ENCODE results near the gene CDK5.
"Not testable (repeated sequence)": the region's sequence is repeated elsewhere in the genome, so short reads cannot be mapped to it uniquely, and the experiment has no call there.

Gene CDK5

DNA sequence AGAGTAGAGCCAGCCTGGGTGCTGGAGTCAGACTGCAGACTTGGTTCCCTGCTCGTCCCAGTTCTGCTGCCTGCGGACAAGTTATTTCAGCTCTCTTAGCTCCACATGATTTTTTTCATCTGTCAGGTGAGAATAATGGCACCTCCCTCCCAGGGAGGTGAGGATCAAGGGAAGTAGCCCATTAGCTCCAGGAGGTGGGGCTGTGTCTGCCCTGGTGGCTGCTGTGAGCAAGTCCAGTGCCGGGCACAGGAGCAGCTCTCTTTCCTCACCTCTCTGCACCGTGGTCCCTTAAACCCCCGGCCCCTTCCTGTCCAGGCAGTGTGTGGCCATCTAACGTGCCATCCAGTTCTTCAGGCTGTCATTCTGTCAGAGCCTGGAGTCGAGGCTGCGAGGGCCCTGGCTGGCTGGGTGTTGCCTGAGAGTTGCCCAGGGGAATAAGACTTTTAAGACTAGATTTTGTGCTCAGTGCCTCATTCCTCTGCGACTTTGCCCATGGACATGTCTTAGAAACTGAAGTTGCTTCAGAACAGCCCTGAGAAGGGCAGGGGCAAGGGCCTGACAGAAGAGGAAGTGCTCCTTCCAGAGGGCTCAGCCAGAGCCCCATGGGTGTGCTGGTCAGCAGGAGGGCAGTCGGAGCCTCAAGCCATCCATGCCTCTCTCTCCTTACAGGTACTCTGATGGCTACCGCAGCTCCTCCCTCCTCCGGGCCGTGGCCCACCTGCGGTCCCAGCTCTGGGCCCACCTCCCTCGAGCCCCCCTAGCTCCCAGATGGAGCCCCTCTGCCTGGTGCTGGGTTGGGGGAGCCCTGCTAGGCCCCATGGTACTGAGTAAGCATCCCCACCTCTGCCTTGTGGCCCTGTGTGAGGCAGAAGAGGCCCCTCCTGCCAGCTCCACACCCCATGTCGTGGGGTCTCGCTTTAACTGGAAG, 24.5 kb downstream of the CDK5 start:
- no peak for DNase-seq

DNA sequence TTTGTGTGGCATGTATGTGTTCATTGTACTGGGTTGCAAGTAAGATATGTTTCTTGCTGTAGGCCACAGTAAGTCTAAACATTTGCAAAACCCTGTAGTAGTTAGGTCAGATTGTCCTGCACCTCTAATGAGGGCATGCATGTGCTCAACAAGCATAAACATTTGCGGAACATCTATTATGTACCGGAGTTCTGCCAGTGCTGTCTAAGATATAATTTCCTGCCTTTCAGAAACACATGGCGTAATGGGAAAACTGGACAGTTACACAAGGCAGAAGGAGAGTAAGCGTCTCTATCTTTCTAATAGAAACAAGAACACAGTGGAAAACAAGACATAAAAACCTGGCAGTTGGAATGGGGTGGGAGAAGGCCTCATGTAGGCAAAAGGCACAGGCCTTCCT, 26.7 kb downstream of the CDK5 start:
- DNase-seq, result no peak

DNA sequence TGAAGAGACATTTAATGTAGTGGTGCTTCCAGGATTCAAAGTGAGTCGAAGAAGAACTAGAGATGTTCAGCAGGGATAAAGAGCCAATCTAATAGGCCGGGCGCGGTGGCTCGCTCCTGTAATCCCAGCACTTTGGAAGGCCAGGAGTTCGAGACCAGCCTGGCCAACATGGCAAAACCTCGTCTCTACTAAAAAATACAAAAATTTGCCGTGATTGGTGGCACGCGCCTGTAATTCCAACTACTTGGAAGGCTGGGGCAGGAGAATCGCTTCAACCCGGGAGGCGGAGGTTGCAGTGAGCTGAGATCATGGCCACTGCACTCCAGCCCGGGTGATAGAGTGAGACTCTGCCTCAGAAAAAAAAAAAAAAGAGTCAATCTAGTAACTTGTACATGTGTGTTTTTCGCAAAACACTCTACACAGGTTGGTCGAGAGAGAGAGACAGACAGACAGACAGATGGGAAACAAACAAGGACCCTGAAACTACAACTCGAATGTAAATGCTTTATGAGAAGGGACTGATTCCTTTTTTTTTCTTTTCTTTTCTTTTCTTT, 28.7 kb downstream of the CDK5 start:
- no peak for DNase-seq

DNA sequence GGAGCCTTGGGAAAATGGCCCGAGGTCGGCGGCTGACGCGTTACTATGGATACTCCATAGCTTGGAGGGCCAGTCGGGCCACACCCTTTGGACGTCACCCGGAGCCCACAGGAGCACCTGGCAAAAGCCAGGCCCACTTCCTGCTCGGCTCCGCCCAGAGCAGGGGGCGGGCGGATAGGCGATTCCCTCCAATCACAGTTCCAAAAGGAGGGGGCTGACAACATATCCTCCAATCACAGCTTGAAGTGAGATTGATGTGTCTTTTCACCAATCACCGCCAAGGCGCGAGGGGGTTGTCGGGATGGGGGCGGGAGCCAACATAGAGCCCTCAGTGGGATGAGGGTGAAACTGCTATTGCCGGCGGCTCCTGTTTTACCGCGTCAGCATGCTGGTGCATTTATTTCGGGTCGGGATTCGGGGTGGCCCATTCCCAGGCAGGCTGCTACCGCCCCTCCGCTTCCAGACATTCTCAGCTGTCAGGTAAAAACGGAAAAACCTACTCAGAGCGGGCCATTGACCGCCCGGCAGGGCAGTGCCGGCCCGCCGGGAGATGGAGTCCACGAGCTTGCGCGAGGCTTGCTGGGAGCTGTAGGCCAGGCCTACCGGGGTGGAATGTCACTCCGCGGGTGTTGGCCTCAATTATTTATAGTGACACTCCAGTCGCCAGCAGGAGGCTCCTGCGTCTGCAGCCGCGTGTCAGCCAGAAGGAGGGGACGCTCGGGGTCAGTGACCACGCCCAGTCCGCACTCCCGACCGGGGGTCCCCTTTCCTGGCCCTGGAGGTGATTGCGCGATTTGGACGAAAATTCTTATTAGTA, 29.4 kb downstream of the CDK5 start, which contains the start of gene ABCB8:
Gene ABCB8, plus strand, starts transcription at position 320 of the 817 bp plus-strand sequence. Its CDS starts 66 bp downstream, at position 386.
- peak; percentile 100 for DNase-seq

DNA sequence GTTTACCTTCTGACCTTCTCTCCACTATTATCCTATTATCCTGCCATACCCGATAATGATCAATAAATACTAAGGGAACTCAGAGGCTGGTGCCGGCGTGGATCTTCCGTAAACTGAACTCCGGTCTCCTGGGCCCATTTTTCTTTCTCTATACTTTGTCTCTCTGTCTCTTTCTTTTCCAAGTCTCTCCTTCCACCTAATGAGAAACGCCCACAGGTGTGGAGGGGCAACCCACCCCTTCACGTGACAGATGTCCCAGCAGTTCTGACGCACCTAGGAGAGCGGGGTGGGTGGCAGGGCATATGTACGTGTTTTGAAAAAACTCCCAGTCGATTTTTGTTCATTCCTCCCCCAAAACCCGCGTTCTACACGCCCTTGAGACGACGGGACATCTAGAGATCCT, 30.0 kb downstream of the CDK5 start:
- not testable (repeated sequence) for DNase-seq

DNA sequence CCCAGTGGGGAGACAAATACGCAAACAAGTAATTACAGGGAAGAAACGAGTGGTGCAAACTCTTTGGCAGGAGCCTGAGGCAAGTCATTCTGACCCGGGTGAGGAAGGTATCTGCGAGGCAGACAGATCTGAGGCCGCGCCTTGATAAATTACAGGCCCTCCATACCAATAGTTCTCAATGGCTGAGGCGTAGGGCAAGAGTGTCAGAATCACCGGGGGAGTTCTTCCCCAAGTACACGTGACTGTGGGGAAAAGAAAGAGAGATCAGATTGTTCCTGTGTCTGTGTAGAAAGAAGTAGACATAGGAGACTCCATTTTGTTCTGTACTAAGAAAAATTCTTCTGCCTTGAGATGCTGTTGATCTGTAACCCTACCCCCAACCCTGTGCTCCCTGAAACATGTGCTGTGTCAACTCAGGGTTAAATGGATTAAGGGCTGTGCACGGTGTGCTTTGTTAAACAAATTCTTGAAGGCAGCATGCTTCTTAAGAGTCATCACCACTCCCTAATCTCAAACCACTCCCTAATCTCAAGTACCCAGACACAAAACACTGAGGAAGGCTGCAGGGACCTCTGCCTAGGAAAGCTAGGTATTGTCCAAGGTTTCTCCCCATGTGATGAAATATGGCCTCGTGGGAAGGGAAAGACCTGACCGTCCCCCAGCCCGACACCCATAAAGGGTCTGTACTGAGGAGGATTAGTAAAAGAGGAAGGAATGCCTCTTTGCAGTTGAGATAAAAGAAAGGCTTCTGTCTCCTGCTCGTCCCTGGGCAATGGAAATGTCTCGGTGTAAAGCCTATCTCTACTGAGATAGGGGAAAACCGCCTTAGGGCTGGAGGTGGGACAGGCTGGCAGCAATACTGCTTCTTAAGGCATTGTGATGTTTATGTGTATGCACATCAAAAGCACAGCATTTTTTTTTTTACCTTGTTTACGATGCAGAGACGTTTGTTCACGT, 30.6 kb downstream of the CDK5 start:
- DNase-seq, result peak in 1 of 3 experiments; percentile 15

DNA sequence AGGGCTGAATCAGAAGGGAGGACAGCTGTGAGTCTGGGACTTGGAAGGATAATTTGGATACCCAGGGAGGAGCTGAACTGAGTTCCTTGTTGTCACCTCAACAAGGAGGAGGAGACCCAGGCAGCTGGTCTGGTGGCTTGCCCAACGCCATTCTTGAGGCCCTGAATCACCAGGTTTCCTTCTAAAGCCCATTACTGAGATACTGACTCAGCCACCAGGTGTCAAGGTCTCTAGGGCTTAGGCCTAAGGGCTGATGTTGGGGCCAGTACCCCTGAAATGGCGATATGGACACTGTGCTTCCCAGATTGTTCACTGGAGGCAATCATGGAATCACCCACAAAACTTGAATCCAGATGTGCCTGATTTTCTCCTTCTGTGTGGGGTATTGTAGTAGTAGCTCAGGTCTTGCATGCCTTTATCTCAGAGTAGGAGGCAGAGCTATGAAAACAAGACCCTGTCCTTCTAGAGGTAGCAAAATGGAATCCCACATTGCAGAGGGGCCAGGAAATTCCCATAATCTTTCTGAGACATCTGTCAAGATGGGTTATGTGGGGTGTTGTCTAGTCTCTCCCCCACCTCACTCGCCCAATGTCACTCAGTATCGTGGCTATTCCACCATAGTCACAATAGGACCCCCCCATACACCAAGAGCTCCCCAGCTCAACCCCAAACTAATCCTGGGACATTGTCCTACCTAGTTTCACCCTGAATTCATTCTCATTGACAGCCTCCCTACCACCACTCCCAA, 31.6 kb downstream of the CDK5 start:
- no peak for DNase-seq

DNA sequence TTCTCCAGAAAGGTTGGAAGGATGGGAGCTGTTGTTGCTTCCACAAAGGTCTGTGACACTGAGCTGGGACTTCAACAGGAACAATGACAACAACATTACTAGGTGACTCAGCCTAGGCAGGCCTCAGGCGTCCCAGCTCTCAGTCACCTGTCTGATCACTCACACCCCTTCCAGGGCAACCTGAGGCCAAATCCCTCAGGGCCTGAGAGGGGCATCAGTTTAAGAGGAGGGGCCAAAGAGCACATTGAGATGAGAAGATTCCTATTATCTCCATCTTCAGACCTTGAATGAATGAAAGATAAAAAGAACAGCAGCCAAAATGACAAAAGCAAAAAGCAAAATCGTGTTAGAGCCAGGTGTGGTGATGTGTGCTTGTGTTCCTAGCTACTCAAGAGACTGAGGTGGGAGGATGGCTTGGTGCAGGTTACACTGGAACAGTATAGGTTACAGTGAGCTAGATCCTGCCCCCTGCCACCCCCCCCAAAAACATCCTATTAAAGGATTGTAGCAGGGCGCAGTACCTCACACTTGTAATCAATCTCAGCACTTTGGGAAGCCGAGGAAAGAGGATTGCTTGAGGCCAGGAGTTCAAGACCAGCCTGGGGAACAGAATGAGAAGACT, 33.2 kb downstream of the CDK5 start, which contains the start of gene ATG9B:
Gene ATG9B, minus strand, starts transcription at position 60 of the 622 bp plus-strand sequence. CDS start 71 bp downstream, outside the sequence.
- DNase-seq, result no peak

DNA sequence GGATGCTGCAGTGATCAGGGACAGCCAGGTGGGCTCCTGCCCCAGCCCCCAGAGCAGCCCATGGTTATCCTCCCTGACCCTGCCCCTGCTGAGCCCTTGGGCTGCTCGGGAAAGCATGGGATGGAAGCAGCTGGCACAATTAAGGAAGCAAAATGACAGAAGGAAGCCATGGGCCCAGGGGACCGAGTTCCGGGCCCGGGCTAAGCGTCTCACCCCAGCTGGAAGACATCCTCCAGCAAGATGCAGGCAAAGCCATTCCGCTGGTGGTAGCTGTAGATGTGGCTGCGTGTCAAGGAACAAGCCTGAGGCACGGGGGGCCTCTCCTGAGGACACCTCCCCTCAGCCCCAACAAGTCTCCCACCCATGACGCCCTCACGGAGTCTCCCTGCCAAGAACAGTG, 34.5 kb downstream of the CDK5 start:
- DNase-seq, result no peak

DNA sequence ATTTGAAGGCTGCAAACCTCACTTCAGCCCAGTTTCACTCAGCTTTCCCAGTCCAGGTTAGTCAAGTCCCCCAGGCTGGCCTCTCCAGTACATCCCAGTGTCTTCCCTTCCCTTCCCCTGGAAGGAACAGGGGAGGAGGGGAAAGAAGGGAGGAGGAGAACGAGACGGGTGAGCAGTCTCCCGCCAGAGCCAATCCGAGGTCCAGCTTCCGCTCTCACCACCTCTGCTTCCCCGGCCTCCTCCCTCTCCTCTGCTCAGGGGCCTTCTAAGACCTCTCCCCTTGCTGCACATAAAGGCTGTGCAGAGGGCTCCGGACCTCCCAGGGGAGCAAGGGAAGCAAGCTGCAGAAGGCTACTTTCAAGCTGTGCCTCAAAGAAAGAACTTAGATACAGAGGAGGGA, 37.5 kb downstream of the CDK5 start:
- DNase-seq, result no peak

DNA sequence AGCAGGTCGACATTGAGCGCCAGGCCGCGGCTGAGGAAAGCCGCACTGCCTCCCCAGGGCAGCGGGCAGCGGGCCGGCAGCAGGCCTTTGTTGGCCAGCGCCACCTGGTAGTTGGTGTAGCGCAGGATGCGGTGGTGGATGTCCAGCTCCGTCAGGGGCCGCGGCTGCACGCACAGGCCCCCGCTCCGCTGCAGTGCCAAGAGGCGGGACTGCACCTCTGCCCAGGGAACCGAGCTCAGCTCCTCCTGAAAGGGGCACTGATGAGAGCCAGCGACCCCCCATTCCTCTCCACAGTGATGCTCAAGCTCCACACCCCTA, 38.6 kb downstream of the CDK5 start:
- DNase-seq, result no peak

DNA sequence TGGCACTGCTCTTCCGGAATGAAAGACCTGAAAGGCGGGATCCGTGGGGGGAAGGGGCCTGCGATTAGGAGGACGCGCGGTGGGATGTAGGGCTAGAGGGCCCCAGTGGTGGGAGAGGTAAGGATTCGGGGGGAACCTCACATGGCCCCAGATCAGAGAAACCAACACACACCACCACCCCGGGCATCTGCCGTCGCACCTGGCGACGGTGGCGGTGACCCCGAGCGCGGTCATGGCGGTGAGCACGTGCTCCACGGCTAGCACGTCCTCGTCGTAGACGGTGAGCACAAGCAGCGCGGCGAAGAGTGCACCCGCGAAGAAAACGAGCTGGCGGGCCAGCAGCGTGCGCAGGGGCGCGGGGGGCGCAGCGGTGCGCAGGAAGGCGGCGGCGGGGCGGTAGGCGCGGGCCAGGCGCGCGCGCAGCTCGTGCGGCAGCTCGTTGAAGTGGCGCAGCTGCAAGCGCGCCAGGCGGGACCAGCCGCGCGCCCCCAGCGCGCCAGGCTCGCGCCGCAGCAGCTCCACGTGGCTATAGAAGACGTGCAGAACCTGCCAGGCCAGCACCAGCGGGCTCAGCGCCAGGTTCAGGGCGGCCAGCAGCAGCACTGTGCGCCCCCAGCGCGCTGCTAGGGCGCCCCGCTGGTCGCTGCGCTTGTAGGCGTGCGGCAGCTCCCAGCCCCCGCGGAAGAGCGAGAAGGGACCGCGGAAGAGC, 39.1 kb downstream of the CDK5 start:
- peak in 2 of 3 experiments; percentile 95 for DNase-seq

DNA sequence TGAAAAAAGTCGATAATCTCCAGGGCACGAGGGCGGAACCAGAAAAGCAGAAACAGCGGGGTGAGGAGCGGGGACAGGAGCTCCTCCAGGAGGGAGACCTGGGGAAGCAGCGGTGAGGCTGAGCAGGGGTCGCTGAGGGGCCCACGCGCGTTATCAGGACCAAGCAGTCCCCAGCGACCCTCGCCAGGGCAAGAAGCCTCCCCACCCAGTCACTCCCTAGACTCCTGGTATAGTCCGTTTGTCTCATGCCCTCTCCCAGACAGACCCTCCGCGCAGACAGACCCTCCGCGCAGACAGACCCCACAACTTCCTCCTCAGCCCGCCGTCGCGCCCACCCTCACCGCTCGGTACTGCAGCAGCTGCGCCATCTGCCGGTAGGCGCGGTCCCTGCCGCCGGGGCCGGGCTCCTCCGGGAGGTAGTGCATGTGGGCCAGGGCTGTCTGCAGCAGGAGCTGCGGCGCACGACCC, 39.7 kb downstream of the CDK5 start:
- DNase-seq, result peak in 2 of 3 experiments; percentile 20 to 94

DNA sequence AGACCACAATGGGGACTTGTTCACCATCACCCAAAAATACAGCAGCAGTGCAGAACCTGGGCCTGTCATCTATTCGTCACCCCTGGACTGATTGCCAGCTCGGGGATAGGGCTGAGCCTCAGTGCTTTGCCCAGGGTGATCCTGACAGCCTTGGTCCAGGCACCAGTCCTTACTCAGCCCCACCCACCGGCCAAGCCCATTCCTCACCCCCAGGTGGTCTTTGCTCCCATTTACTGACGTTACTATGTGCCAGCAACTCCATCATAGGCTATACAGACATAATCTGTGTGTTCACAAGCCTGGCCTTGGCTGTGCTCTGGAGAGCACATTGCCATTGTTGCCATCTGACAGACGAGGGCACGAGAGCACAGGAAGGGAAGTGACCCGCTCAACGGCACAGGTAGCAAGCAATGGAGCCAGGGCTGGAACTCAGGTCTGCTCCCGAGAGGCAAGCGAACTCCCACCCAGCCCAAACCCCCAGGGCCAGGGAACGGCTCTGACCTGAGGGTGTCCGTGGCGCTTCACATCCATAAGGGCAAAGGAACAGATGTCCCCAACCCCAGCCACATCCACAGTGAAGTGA, 40.2 kb downstream of the CDK5 start:
- DNase-seq, result peak in 2 of 3 experiments; percentile 59 to 72

DNA sequence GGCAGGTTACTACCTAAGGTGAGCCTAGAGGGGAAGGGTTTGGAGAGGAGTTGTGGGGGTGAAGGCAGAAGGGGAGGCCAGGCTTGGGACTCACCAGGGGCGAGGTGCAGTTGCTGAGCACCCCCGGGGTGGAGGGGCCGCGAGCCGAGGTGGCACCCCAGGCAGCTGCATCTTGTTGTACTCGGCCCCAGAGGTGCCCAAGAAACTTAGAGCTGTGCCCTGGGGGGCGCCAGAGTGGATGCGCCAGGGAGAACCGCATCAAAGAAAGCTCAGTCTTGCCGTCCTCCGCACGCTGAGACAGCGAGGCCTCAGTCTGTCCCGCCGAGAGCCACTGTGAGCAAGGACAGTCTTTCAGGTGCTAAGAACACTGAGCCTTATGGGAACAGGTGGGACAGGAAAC, 40.8 kb downstream of the CDK5 start:
- DNase-seq, result no peak

DNA sequence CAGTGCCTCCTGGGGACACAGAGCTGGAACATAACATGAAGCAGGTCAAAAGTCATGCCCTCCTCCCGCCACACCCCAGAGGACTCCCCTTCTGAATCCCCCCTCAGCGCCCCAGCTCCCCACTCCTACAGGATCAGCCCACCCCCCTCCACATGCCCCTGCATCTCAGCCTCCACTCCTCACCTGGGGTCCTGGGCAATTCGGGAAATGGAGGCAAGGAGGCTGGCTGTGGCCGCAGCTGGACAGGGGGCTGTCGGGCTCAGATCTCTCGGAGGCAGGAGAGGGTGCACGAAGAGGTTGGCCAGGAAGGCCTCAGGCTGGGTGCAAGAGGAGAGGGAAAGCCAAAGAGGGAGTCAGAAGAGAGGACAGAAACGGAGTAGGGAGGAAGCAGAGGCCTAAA, 41.2 kb downstream of the CDK5 start:
- DNase-seq, result no peak

DNA sequence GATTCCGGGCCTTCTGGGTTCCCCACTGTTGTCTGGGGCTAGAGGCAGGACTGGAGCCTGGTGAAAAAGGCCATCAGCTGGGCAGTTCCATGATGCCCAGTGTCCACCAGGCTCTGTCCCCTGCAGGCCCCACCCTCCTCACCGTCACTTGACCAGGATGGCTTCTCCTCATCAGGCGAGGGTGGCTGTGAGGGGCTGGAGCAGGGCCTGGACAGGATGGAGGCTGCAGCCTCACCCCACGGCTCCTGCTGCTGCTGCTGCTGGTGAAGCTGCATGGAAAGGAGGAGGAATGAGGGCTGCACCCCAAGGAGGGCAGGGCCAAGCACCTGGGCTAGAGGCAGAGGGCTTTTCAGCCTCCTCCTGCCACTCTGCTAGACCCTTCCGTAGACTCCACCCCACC, 41.7 kb downstream of the CDK5 start:
- no peak for DNase-seq

DNA sequence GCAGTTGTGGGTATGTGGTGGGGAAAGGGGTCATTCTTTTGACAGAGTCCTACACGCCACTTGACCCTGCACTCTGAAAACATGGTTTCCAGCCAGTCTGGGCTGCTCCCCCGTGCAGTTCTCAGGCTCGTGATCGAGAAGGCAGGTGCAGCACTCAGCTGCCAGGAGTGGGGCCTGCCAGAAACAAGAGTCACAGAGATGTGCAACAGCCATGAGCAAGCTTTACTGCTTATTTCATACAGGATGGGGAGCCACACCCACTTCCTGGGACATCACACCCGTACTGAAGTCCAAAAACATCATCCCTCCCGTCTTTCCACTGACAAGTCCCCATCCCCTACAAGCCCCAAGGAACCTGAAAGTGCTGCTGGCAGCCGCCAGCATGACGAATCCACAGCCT, 42.7 kb downstream of the CDK5 start:
- no peak for DNase-seq

DNA sequence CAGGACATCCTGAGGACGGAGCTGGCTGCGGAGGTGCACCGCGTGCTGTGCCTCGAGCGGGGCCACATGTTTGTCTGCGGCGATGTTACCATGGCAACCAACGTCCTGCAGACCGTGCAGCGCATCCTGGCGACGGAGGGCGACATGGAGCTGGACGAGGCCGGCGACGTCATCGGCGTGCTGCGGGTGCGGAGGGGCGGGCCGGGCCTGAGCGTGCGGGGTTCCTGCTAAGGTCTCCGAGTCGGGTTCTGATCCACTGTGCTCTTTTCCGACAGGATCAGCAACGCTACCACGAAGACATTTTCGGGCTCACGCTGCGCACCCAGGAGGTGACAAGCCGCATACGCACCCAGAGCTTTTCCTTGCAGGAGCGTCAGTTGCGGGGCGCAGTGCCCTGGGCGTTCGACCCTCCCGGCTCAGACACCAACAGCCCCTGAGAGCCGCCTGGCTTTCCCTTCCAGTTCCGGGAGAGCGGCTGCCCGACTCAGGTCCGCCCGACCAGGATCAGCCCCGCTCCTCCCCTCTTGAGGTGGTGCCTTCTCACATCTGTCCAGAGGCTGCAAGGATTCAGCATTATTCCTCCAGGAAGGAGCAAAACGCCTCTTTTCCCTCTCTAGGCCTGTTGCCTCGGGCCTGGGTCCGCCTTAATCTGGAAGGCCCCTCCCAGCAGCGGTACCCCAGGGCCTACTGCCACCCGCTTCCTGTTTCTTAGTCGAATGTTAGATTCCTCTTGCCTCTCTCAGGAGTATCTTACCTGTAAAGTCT, 43.8 kb downstream of the CDK5 start:
- DNase-seq, result peak in 2 of 3 experiments; percentile 93 to 97
